Activated CD4-positive, alpha-beta memory T cell treated with anti-CD3 and anti-CD28 coated beads, Interleukin-2, amount 10 ng/mL, durations not matched to agents 7 days and 5 days (primary cell): ENCODE data around the gene RNF40. TPM values are rescaled to one million over a fixed set of nuclear protein-coding genes. Genes with fewer than 3 reads are reported as not detected.

Source experiments
- CTCF ChIA-PET: fragments of 350-600 bp; sonication (Branson Sonifier 250); formaldehyde crosslinking; loops from one replicate; lab custom pipeline; 2021; ENCODE audit warnings: antibody characterized with exemption, inconsistent platforms; lab: Charles Lee
- POLR2A ChIA-PET: fragments of 350-600 bp; sonication (Branson Sonifier 250); formaldehyde crosslinking; loops from one replicate; lab custom pipeline; 2021; ENCODE audit warnings: antibody characterized with exemption; lab: Charles Lee
- DNase-seq: peaks from one replicate; pipeline ENCODE4 v3.0.0-alpha.2; 2020
- H3K27ac Mint-ChIP-seq: one replicate; pipeline ENCODE4 v1.8.0; 2021; ENCODE audit warnings: mild to moderate bottlenecking, mixed read lengths
- H3K27me3 Mint-ChIP-seq: one replicate; pipeline ENCODE4 v1.8.0; 2021; ENCODE audit warnings: mixed read lengths
- H3K36me3 Mint-ChIP-seq: one replicate; pipeline ENCODE4 v1.8.0; 2021; ENCODE audit warnings: low read depth, mixed read lengths
- H3K4me1 Mint-ChIP-seq: one replicate; pipeline ENCODE4 v1.8.0; 2021; ENCODE audit warnings: mixed read lengths
- H3K4me3 Mint-ChIP-seq: one replicate; pipeline ENCODE4 v1.8.0; 2021; ENCODE audit warnings: mild to moderate bottlenecking, mixed read lengths
- H3K9me3 Mint-ChIP-seq: one replicate; pipeline ENCODE4 v1.8.0; 2021; ENCODE audit warnings: mixed read lengths
- total RNA-seq, 2 experiments: library from RNA; stranded (reverse); gene quantifications; one replicate each; pipeline ENCODE4 v1.2.3, GENCODE V29; 2021

The RNF40 gene
- total RNA-seq, 2 experiments from 2014 or later: 96.1 to 96.2 TPM

DNA sequence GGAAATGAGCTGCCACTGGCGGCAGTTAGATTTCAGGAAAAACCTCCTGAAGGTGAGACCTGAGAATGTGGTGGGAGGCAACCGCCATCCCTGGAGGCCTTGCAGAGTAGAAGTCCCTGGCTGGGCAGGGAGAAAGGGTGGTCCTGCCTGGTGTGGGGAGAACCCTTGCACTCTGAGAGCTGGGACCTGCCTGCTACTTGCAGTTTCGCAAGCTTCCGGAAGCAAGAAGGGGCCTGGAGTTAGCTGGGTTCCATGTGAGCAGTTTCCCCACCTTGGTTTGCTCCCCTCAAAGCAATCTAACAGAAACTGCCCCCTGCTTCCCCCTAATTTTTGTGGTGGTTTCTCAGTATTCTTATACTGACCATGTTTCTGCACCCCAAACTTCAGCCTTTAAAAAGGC is 18.4 kb downstream of the RNF40 start:
- no peak for DNase-seq
- H3K4me1 Mint-ChIP-seq: peaks cover 13% of the 10 kb centered on the region
- no peaks in the 10 kb centered on the region for H3K36me3 Mint-ChIP-seq
- H3K27me3 Mint-ChIP-seq: peaks cover 10% of the 10 kb centered on the region
- ChIA-PET CTCF (interaction anchor here (1.5 kb wide), 1 partner anchor 33 kb away, joined by 3 read pairs; no protein-coding TSS in a partner anchor), POLR2A (no interaction called here)
- H3K27ac Mint-ChIP-seq: no peak overlapping the region
- no peak overlapping the region for H3K4me3 Mint-ChIP-seq
- no peaks in the 10 kb centered on the region for H3K9me3 Mint-ChIP-seq

DNA sequence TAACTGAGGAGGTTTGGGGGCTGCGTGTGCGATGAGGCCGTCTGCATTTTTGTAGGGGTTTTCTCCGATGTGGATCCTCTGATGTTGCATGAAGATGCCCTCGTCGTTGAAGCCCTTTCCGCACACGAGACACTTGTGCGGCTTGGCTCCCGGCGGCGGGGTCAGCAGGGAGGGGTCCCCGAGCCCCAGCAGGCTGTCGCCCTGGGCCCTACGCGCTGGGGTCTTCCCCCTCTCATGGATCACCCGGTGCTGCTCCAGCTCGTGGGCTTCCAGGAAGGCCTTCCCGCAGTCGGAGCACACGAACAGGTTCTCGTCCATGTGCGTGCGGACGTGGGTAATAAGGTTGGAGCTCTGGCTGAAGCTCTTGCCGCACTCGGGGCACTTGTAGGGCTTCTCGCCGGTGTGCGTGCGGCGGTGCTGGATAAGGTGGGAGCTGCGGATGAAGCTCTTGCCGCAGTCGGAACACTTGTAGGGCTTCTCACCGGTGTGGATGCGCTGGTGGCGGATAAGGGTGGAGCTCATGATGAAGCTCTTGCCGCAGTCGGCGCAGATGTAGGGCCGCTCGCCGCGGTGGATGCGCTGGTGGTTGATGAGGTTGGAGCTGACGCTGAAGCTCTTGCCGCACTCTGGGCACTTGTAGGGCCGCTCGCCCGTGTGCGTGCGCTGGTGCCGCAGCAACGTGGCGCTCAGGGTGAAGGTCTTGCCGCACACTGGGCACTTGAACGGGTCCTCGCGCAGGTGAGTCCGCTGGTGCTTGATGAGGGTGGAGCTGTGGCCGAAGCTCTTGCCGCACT is 20.6 kb downstream of the RNF40 start:
- Mint-ChIP-seq H3K27ac (no peak overlapping the region), H3K36me3 (no peaks in the 10 kb centered on the region), H3K27me3 (peaks cover 25% of the 10 kb centered on the region), H3K4me3 (no peak overlapping the region), H3K4me1 (peaks cover 10% of the 10 kb centered on the region), H3K9me3 (no peaks in the 10 kb centered on the region)
- no peak for DNase-seq
- CTCF ChIA-PET: interaction anchor here (0.5 kb wide), 1 partner anchor 126 kb away, joined by 3 read pairs; no protein-coding TSS in a partner anchor
- POLR2A ChIA-PET: interaction anchor here (1.1 kb wide), 1 partner anchor 93 kb away, joined by 3 read pairs; no protein-coding TSS in a partner anchor

DNA sequence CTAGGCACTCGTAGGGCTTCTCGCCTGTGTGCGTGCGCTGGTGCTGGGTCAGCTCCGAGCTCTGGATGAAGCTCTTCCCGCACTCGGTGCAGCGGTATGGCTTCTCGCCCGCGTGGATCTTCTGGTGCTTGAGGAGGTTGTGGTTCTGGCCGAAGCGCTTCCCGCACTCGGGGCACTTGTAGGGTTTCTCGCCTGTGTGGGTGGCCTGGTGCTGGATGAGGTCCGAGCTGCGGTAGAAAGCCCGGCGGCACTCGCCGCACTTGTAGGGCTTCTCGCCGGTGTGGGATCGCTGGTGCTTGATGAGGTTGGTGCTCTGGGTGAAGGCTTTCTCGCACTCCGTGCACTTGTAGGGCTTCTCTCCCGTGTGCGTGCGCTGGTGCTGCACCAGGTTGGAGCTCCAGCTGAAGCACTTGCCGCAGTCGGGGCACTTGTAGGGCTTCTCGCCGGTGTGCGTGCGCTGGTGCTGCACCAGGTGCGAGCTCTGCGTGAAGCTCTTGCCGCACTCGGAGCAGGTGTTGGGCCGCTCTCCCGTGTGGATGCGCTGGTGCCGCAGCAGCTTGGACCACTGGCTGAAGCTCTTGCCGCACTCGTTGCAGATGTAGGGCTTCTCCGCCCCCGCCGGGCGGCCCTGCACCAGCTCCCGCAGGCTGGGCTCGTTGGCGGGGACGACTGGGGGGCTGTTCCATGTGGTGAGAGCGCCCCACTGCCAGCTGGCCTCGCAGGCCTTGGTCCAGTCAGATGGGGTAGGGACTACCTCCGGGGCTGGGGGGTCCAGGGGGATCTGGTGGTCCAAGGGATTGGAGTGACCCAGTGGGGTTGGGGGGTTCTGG is 21.4 kb downstream of the RNF40 start:
- Mint-ChIP-seq H3K36me3 (no peaks in the 10 kb centered on the region), H3K27me3 (peaks cover 29% of the 10 kb centered on the region), H3K27ac (no peak overlapping the region), H3K9me3 (no peaks in the 10 kb centered on the region), H3K4me1 (peaks cover 10% of the 10 kb centered on the region), H3K4me3 (no peak overlapping the region)
- no peak for DNase-seq
- CTCF ChIA-PET: no interaction called here
- POLR2A ChIA-PET: interaction anchor here (1.1 to 2.9 kb wide), 2 partner anchors 8 to 93 kb away, joined by 3 to 8 read pairs; no protein-coding TSS in a partner anchor

DNA sequence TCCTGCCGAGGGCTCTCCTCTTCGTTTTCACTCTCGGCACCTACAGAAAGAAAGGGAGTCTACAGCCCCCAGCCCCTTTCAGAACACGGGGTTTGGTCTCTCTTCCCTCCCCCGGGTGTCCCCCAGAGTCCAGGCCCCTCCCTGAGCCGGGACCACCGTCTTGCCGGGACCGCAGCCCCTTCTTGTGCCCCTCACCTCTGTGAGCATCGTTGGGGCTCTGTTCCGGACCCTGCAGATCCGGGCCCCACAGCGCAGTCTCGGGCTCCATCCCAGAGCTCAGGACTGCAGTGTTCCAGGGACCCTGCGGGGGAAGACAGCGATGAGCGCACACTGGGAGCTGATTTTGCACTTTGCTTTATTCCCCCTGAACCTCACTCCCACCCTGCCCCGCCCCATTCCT is 22.1 kb downstream of the RNF40 start:
- no peaks in the 10 kb centered on the region for H3K9me3 Mint-ChIP-seq
- peaks cover 10% of the 10 kb centered on the region for H3K4me1 Mint-ChIP-seq
- peaks cover 29% of the 10 kb centered on the region for H3K27me3 Mint-ChIP-seq
- no peak for DNase-seq
- no peak overlapping the region for H3K4me3 Mint-ChIP-seq
- no peaks in the 10 kb centered on the region for H3K36me3 Mint-ChIP-seq
- POLR2A ChIA-PET: interaction anchor here (2.9 kb wide), 1 partner anchor 9 kb away, joined by 8 read pairs; no protein-coding TSS in a partner anchor
- CTCF ChIA-PET: no interaction called here
- no peak overlapping the region for H3K27ac Mint-ChIP-seq

DNA sequence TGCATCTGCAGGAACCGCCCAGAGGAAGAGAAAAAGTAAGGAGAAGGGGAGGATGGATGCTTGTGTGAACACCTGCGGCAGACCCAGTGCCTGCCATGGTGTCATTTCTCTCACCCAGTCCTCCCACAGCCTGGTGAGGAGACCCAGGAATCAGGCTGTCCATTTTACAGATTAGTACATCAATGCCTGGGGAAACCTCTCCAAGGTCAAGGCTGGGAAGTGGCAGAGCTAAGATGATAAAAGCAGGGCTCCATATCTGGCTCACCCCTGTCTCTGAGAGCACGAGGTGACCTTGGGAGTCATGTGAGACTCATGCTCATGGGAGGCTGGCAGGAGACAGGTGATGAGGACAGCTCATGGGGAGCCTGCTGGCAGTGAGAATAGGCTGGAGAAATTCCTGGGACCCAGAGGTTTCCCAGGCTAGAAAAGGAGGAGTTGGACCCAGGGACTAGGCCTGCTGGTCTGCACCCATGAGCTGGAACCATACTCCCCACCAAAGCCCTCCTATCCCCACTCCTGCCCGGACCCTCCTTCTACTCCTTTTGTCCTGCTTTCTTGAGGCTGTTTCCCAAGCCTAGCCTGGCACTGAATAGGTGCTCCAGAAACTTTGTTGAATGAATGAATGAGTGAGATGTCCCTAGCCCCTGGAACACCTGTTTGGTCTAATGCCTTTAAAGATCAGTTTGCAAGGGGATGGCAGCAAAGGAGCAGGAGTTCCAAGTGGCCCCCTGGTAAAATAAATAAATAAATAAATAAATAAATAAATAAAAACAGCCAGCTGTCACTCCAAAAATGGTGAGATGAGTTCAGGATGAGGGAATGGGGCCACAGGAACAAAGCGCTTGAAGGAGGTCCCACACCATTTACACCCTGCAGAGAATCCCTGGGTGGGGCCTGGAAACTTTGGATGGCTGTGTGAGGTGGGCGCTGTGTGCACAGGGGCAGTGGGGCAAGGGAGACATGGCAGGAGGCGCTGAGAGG is 23.3 kb downstream of the RNF40 start:
- Mint-ChIP-seq H3K4me3 (peak overlapping the region; percentile 13), H3K9me3 (no peaks in the 10 kb centered on the region), H3K36me3 (no peaks in the 10 kb centered on the region), H3K27me3 (peaks cover 29% of the 10 kb centered on the region), H3K27ac (no peak overlapping the region), H3K4me1 (peaks cover 10% of the 10 kb centered on the region)
- no peak for DNase-seq
- ChIA-PET CTCF (interaction anchor here (0.5 to 1.3 kb wide), 2 partner anchors 117 to 652 kb away, joined by 4 to 5 read pairs; no protein-coding TSS in a partner anchor), POLR2A (interaction anchor here (0.7 to 2.9 kb wide), 2 partner anchors 9 to 10 kb away, joined by 3 to 8 read pairs; no protein-coding TSS in a partner anchor)

DNA sequence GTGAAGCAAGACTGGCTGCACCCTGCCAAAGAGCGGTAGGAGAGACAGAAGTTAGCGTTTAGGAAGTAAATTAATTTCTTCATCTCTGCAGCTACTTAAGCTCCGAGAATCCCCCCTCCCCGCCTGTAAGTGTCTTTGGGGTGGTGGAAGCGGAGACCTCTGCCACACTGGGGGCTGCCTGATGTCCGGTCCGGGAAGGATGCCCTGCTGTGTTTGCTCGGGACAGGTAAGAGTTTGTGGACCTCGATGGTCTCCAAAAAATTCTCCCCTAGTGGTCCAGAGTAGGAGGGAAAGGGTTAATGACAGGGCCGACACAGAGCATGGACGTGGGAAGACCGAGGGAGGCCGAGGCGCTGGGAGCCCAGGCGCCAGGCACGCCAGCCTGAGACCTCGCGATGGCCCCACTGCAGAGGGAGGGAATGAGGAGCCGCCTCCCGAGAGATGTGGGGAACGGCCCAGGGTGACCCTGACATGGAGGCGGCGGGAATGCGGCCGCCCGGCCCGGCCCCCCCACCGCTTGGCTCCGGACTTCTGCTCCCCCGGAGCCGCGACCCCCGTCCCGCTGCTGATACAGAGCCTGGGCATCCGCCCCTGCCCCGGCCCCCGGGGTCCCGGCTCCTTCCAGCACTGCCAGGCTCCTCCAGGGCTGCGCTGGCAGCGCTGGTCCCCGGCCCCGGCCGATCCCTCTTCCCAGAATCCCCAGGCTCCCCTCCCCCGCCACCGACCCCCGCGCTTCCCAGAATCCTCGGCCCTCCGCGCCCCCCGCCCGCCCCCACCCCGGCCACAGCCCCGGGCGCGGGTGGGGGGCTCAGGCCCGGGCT is 24.2 kb downstream of the RNF40 start:
- Mint-ChIP-seq H3K27me3 (peaks cover 29% of the 10 kb centered on the region), H3K4me3 (peak overlapping the region; percentile 39), H3K27ac (no peak overlapping the region), H3K36me3 (no peaks in the 10 kb centered on the region), H3K9me3 (no peaks in the 10 kb centered on the region), H3K4me1 (peaks cover 10% of the 10 kb centered on the region)
- CTCF ChIA-PET: interaction anchor here (1.3 kb wide), 1 partner anchor 116 kb away, joined by 5 read pairs; no protein-coding TSS in a partner anchor
- DNase-seq: no peak
- POLR2A ChIA-PET: interaction anchor here (0.7 to 2.9 kb wide), 2 partner anchors 10 to 11 kb away, joined by 3 to 8 read pairs; no protein-coding TSS in a partner anchor

DNA sequence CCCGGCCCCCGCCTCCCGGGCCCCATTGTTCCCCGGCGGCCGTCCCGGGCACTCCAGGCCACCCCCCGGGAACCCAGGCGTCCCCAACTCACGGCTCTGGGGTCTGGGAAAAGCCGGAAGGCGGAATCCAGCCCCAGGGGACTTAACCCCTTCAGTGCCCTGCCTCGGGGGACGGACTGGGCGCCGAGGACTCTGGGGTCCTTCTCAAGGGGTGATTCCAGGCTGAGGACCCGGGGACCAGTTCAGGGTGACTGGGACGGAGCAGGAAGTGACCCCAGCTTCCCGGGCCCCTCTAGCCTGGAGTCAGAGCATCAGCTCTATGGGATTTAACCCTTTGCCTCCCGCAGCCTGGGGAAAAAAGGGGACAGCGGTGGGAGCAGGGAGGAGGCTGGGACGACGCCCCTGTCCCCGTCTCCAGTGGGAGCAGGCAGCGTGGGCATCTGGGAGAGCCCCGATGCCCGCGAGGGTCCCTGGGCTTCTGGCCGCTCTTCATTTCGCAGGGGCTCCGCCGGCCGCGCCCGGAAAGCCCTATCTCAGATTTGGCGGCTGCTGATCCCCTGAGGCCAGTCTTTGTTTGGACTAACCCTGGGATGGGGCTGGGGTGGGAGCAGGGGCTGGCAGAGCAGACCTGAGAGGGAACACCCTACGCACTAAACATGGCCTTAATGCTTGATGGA is 25.0 kb downstream of the RNF40 start, which contains the start of gene ZNF629:
TSS of gene ZNF629 (minus strand) at position 270 of the 677 bp plus-strand sequence. CDS start 2,723 bp downstream, outside the sequence.
- Mint-ChIP-seq H3K27me3 (peaks cover 29% of the 10 kb centered on the region), H3K27ac (no peak within 1 kb of the TSS)
- POLR2A ChIA-PET: no interaction called here

DNA sequence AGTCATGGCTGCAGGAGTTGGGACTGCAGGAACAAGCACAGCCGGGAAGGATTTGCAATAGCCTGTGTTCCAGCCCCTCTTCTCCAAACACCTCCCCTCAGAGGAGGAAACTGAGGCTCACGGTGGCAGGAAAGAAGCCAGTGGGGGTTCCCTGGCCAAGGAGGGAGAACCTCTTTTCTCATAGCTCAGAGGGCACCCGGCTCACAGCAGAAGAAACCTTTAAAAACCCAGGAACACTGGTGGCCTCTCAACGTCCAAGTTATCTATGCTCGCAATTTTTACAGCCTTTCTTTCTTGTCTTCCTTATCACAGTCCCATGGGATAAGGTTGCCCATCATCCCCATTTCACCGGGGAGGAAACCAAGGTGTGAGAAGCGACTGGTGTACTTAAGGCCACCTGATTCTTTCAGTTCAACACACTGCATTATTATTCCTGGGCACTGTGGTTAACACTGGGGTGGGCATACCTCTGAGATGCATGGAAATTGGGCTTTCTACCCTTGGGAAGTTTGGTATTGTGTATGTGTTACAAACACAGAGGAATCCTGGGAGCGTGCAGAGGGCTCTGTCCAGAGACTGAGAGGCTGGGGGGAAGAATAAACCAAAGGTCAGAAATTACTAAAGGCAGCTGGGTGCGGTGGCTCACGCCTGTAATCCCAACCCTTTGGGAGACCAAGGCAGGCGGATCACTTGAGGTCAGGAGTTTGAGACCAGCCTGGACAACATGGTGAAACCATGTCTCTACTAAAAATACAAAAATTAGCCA is 25.7 kb downstream of the RNF40 start:
- Mint-ChIP-seq H3K27me3 (peaks cover 29% of the 10 kb centered on the region), H3K4me3 (peak overlapping the region; percentile 69)

More for the DNA sequence above, 25.0 kb downstream of the RNF40 start, which contains the start of gene ZNF629:
- CTCF ChIA-PET: no interaction called here
- no peaks in the 10 kb centered on the region for H3K36me3 Mint-ChIP-seq
- H3K4me1 Mint-ChIP-seq: peaks cover 10% of the 10 kb centered on the region
- H3K4me3 Mint-ChIP-seq: peak within 1 kb of the TSS; percentile 69
- H3K9me3 Mint-ChIP-seq: no peaks in the 10 kb centered on the region
- no peak for DNase-seq

DNA sequence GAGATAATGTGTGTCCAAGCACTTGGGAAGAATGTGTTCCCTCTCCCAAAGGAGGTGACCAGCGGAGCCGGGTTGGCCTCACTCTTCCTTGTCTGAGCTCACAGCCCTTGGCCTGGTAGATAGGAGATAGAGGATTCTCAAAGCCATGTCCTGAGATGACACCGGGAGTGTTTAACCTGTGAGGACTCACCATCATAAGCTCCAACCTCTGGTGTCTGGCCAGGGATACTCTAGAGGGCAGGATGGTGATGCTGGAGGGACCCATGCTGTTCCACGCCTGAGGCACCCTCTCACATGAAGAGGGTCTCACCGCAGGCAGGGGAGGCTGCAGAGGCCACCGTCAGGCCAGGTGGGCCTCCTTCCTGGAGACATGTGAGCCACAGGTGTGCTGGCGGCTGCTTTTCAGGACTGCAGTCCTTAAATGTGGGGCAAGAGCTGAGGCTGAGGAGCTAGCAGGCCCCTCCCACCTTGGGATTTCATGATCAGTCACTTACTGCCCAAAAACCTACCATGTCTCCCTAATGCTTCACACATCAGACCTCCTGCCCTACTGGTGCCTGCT is 31.5 kb downstream of the RNF40 start:
- no peak for DNase-seq
- Mint-ChIP-seq H3K4me3 (no peak overlapping the region), H3K27ac (no peak overlapping the region), H3K36me3 (no peaks in the 10 kb centered on the region), H3K9me3 (no peaks in the 10 kb centered on the region), H3K27me3 (no peaks in the 10 kb centered on the region), H3K4me1 (no peaks in the 10 kb centered on the region)
- POLR2A ChIA-PET: interaction anchor here (0.6 to 1.2 kb wide), 2 partner anchors 15 to 19 kb away, joined by 3 read pairs; no protein-coding TSS in a partner anchor
- CTCF ChIA-PET: interaction anchor here (0.6 to 2.9 kb wide), 4 partner anchors 11 to 108 kb away, joined by 3 to 9 read pairs (median 4); no protein-coding TSS in a partner anchor

More for the DNA sequence above, 25.7 kb downstream of the RNF40 start:
- DNase-seq: no peak
- ChIA-PET POLR2A (no interaction called here), CTCF (no interaction called here)
- no peaks in the 10 kb centered on the region for H3K36me3 Mint-ChIP-seq
- H3K27ac Mint-ChIP-seq: no peak overlapping the region
- H3K4me1 Mint-ChIP-seq: peaks cover 10% of the 10 kb centered on the region
- H3K9me3 Mint-ChIP-seq: no peaks in the 10 kb centered on the region

DNA sequence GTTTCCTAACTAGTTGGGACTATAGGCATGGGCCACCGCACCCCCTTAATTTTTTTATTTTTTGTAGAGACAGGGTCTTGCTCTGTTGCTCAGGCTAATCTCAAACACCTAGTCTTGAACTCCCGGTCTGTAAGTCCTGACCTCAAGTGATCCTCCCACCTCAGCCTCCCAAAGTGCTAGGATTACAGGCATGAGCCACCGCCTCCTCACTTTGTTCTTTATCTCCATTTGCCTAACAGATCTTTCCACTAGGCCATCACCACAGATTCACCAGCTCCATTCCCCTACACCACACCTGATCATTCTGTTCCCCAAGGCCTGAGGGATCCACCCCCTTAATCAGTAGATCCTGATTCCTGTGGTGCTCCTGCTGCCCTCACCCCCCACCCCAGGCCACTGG is 32.5 kb downstream of the RNF40 start:
- Mint-ChIP-seq H3K36me3 (no peaks in the 10 kb centered on the region), H3K4me3 (no peak overlapping the region), H3K9me3 (no peaks in the 10 kb centered on the region), H3K4me1 (no peaks in the 10 kb centered on the region), H3K27ac (no peak overlapping the region), H3K27me3 (no peaks in the 10 kb centered on the region)
- POLR2A ChIA-PET: no interaction called here
- CTCF ChIA-PET: no interaction called here
- DNase-seq: no peak
